Mucosa of rectum (tissue), 2 donors: Measurements from ENCODE around the gene SYT1.
"Not testable (repeated sequence)": the region's sequence is repeated elsewhere in the genome, so short reads cannot be mapped to it uniquely, and the experiment has no call there.

Experiments used
- H3K27ac ChIP-seq, 2 donors: one replicate each; pipeline ENCODE4 v1.7.0; 2013; ENCODE audit warnings: inconsistent platforms in 2 of 2, low read depth in 2 of 2, low read length in 2 of 2
- H3K27me3 ChIP-seq, 2 donors: one replicate each; pipeline ENCODE4 v1.7.0; 2013; ENCODE audit warnings: low read length in 2 of 2; ENCODE audit not compliant: control insufficient read depth in 2 of 2, insufficient read depth in 2 of 2
- H3K36me3 ChIP-seq, 2 donors: one replicate each; pipeline ENCODE4 v1.7.0; 2013; ENCODE audit warnings: low read length in 2 of 2; ENCODE audit not compliant: control insufficient read depth in 2 of 2, insufficient read depth in 2 of 2
- H3K4me1 ChIP-seq, 2 donors: one replicate each; pipeline ENCODE4 v1.7.0; 2013; ENCODE audit warnings: low read length in 2 of 2, mild to moderate bottlenecking in 1 of 2; ENCODE audit not compliant: control insufficient read depth in 2 of 2, insufficient read depth in 2 of 2
- H3K4me3 ChIP-seq, 2 donors: one replicate each; pipeline ENCODE4 v1.7.0; 2013; ENCODE audit warnings: low read length in 2 of 2
- H3K9ac ChIP-seq, 2 donors: one replicate each; pipeline ENCODE4 v1.7.0; 2013; ENCODE audit warnings: low read length in 2 of 2, low read depth in 1 of 2, mild to moderate bottlenecking in 1 of 2
- H3K9me3 ChIP-seq, 2 donors: one replicate each; pipeline ENCODE4 v1.7.0; 2013; ENCODE audit warnings: low read length in 2 of 2; ENCODE audit not compliant: control insufficient read depth in 2 of 2
- donor health status: healthy.
- donor health status: Normal muscosa, but diverticular disease.

SYT1 gene

GRCh38 chr12:79426121-79426520 is 561.5 kb downstream of the SYT1 start:
- H3K9ac ChIP-seq, result no peak overlapping the region
- H3K27ac ChIP-seq, result no peak overlapping the region
- no peaks in the 10 kb centered on the region for H3K4me1 ChIP-seq
- no peaks in the 10 kb centered on the region for H3K27me3 ChIP-seq
- no peak overlapping the region for H3K4me3 ChIP-seq
- no peaks in the 10 kb centered on the region for H3K36me3 ChIP-seq
- no peaks in the 10 kb centered on the region for H3K9me3 ChIP-seq

- H3K9me3 ChIP-seq, H3K4me1 ChIP-seq, H3K9ac ChIP-seq, H3K27me3 ChIP-seq, H3K27ac ChIP-seq, H3K4me3 ChIP-seq, H3K36me3 ChIP-seq: not testable (repeated sequence)
Measured at GRCh38 chr12:79426744-79427143, 562.2 kb downstream of the SYT1 start.

DNA sequence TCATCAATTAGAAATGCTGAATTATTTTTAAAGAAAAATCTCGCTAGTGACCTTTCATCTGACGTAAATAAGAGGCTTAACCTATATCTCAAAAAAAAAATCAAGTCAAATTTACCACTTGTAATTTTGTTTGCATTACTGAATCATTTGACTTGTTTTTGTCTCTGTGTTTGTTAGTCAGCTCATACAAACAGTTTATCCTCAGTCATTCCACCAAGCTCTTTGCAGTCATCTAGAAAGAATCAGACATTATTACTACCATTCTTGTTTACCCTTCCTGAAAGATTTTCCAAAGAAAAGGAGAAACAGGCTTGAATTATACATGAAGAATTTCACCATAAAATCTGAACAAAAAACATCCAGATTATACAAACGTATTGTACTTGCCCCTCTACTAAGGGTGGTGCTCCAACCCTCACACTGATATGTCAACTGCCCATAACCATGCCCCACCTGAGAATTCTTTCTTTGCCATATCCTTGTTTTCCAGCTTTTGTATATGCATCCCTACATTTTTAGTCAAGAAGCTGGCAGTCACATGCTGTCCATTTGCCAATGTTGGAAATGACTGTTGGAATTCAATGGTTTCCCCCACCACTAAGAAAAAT is 569.0 kb downstream of the SYT1 start:
- H3K4me1 ChIP-seq, result no peaks in the 10 kb centered on the region
- no peaks in the 10 kb centered on the region for H3K27me3 ChIP-seq
- H3K27ac ChIP-seq, result no peak overlapping the region
- H3K9me3 ChIP-seq, result no peaks in the 10 kb centered on the region
- H3K36me3 ChIP-seq, result no peaks in the 10 kb centered on the region
- no peak overlapping the region for H3K9ac ChIP-seq
- H3K4me3 ChIP-seq, result no peak overlapping the region

DNA sequence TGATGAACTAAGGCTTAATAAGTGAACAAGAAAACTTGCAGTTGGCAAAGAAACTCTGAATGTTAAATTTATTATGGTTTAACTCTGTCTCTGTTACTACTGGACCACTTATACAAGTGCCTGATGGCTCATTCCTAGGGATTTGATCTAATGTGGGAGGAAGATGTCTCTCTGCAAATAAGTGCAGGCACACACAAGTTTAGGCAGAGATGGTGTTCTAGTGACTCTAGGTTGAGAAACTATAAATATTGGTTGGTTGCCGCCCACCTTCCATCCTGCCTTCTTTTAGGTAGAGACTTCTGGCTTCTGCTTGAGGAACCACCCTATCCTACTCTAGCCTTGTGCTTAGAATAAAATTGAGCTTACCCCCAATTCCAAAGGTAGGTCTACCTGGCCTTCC is 570.0 kb downstream of the SYT1 start:
- Histone ChIP-seq H3K27me3 (no peaks in the 10 kb centered on the region), H3K4me3 (no peak overlapping the region), H3K36me3 (no peaks in the 10 kb centered on the region), H3K27ac (no peak overlapping the region), H3K9me3 (no peaks in the 10 kb centered on the region), H3K9ac (no peak overlapping the region), H3K4me1 (no peaks in the 10 kb centered on the region)

DNA sequence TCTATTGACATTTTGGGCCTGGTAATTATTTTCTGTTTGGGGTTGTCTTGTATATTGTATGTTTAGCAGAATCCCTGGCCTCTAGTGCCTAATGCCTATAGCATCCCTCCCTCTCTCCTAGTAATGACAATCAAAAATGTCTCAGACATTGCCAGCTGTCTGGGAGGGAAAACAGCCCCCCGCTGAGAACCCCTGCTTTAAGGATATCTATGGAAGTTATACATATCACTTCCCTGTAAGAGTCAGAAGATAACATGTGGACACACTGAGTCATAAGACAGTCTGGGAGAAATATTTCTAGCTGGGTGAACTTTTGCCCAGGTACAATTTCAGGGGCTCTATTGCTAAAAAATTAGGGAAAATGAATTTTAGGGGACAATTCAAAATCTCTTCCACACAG is 571.2 kb downstream of the SYT1 start:
- Histone ChIP-seq H3K27me3 (no peaks in the 10 kb centered on the region), H3K4me1 (no peaks in the 10 kb centered on the region), H3K9ac (no peak overlapping the region), H3K27ac (no peak overlapping the region), H3K9me3 (no peaks in the 10 kb centered on the region), H3K4me3 (no peak overlapping the region), H3K36me3 (no peaks in the 10 kb centered on the region)

- Histone ChIP-seq H3K4me3 (no peak overlapping the region), H3K9me3 (no peaks in the 10 kb centered on the region), H3K4me1 (no peaks in the 10 kb centered on the region), H3K9ac (no peak overlapping the region), H3K27me3 (no peaks in the 10 kb centered on the region), H3K27ac (no peak overlapping the region), H3K36me3 (no peaks in the 10 kb centered on the region)
Measured at GRCh38 chr12:79438480-79439174, 574.1 kb downstream of the SYT1 start.

DNA sequence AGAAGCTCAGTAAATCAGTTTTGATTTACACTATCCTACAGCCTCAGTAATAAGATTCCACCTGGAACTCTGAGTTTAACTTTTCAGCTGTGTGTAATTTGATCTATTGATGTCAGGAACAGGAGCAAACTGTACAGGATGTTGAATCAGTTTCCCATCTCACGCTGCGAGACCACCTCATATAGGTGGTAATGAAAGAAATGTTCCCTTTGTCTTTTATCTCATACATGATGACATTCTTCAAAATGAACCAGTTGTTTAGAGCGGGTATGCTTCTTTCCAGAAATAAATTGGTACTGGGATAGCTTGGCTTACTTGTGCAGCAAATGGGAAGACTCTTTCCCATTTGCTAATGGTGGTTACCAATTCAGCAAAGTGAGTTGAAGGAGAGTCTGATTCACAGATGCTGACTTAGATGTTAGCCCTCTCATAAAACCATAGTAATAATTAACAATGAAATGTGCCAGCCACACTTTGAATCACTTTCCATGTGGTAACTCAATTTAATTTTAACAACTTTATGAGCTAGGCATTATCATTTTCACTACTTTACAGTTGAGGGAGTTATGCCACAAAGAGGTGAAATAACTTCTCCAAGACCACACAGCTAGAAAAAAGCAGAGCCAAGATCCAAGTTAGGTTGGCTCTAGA is 574.7 kb downstream of the SYT1 start:
- Histone ChIP-seq H3K36me3 (no peaks in the 10 kb centered on the region), H3K4me3 (no peak overlapping the region), H3K9me3 (no peaks in the 10 kb centered on the region), H3K4me1 (no peaks in the 10 kb centered on the region), H3K27me3 (no peaks in the 10 kb centered on the region), H3K27ac (no peak overlapping the region), H3K9ac (no peak overlapping the region)

DNA sequence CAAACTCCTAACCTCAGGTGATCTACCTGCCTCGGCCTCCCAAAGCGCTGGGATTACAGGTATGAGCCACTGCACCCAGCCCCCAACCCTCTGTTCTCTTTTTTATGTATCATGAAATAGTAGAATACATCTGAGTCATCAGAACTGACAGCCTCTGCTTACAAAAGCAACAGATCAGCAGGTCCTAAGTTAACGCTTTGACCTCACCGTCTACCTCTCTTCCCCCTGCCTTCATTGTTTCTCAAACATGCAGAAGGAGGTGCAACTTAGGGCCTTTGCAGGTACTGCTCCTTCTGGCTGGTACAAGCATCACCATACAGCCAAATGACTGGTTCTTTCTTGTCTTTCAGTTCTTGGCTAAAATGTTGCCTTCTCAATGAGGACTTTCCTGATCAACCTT is 577.0 kb downstream of the SYT1 start:
- Histone ChIP-seq H3K27ac (no peak overlapping the region), H3K27me3 (no peaks in the 10 kb centered on the region)

GRCh38 chr12:79442396-79442795 is 577.8 kb downstream of the SYT1 start:
- Histone ChIP-seq H3K9ac (no peak overlapping the region), H3K36me3 (no peaks in the 10 kb centered on the region), H3K27me3 (no peaks in the 10 kb centered on the region), H3K27ac (no peak overlapping the region), H3K4me1 (no peaks in the 10 kb centered on the region), H3K9me3 (no peaks in the 10 kb centered on the region), H3K4me3 (no peak overlapping the region)

More for the DNA sequence above, 577.0 kb downstream of the SYT1 start:
- H3K36me3 ChIP-seq, result no peaks in the 10 kb centered on the region
- H3K4me1 ChIP-seq, result no peaks in the 10 kb centered on the region
- H3K9ac ChIP-seq, result no peak overlapping the region
- no peaks in the 10 kb centered on the region for H3K9me3 ChIP-seq
- no peak overlapping the region for H3K4me3 ChIP-seq

- Histone ChIP-seq H3K4me1 (no peaks in the 10 kb centered on the region), H3K9me3 (no peaks in the 10 kb centered on the region), H3K27me3 (no peaks in the 10 kb centered on the region), H3K27ac (no peak overlapping the region), H3K9ac (no peak overlapping the region), H3K4me3 (no peak overlapping the region), H3K36me3 (no peaks in the 10 kb centered on the region)
Measured at GRCh38 chr12:79444089-79444488, 579.5 kb downstream of the SYT1 start.
